Keratinocyte (primary cell): Measurements from ENCODE around the gene PARK7.

Experiments
- CTCF ChIP-seq, 3 experiments: IDR thresholded peaks in 1 of 3; conservative IDR thresholded peaks in 1 of 3; optimal IDR thresholded peaks in 1 of 3; 2 replicates in 2 of 3; 3 replicates in 1 of 3; pipeline versions ENCODE3 to v1.5.1; 2011; ENCODE audit warnings: low read length in 3 of 3, mild to moderate bottlenecking in 3 of 3, moderate library complexity in 2 of 3, control low read depth in 1 of 3, inconsistent platforms in 1 of 3; ENCODE audit not compliant: insufficient read depth in 2 of 3; ENCODE audit errors: extremely low read depth in 1 of 3
- EZH2 ChIP-seq: IDR thresholded peaks from one replicate; pipeline ENCODE4 v1.6.1; 2012; ENCODE audit warnings: inconsistent platforms, mild to moderate bottlenecking, low read length, moderate library complexity

GRCh38 chr1:8025061-8025670 lies 63.7 kb downstream of the PARK7 start:
- TF ChIP-seq CTCF (optimal IDR thresholded peaks at IDR 0.05 in 1 of 3, IDR thresholded peaks at IDR 0.05 in 1 of 3, conservative IDR thresholded peaks at IDR 0.05 in 1 of 3; ENCODE audit: extremely low read depth in 1 of 3, insufficient read depth in 2 of 3, low read length in 3 of 3): no peak
- TF ChIP-seq EZH2: no peak
